ENCODE data around the gene ATG101. TPM values are rescaled to one million over a fixed set of nuclear protein-coding genes. Genes with fewer than 3 reads are reported as not detected.

ATG101 gene
- total and polyA plus RNA-seq, 2 of the 13 experiments (the other 11 are each of a cell fraction or from before 2014, with no cell fraction given), result 58.2 to 67.7 TPM

- TF ChIP-seq XRCC5 (optimal IDR thresholded peaks at IDR 0.05; ENCODE audit: low read length) (no peak), ZBTB10 (CRISPR knock-in tag; IDR thresholded peaks at IDR 0.05; ENCODE audit: borderline replicate concordance) (no peak), ZNF513 (CRISPR knock-in tag; conservative IDR thresholded peaks at IDR 0.05) (no peak), ZC3H4 (CRISPR knock-in tag; IDR thresholded peaks at IDR 0.05; ENCODE audit: borderline replicate concordance) (no peak), RORA (CRISPR knock-in tag; IDR thresholded peaks at IDR 0.05) (no peak)
Measured at GRCh38 chr12:52038447-52038846, 31.3 kb upstream of the ATG101 start (continued).

DNA sequence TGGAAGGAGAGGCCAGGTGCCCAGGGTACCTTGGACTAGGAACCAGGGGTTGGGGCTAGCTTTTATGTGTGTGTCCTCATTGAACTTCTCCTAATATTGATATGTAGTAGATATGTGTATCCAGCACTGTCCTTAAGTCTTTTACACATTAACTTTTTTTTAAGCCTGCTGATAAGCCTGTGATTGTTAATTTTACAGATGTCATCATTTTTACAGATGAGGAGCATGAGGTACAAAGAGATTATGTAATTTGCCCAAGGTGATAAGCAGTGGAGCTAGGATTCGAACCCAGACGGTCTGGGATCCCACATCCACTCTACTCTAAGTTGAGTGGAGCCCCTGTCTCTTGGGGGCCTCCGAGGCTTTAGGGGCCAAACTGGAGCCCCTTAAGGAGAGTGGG lies 28.7 kb upstream of the ATG101 start:
- Histone ChIP-seq H3K27me3 (ENCODE audit: control insufficient read depth in 1 of 2, insufficient read depth in 2 of 2, low read length in 2 of 2) (peaks cover 1 to 19% of the 10 kb centered on the region in 2 experiments; a peak in 3 of 5 replicates), H3K36me3 (replicated peaks in 1 of 2; ENCODE audit: control insufficient read depth in 1 of 2, insufficient read depth in 2 of 2, low read length in 2 of 2) (no peaks in the 10 kb centered on the region), H3K27ac (ENCODE audit: extremely low read length, insufficient read depth, low read length) (no peak overlapping the region), H3K79me2 (ENCODE audit: insufficient read depth, low read length) (no peaks in the 10 kb centered on the region), H2AFZ (ENCODE audit: low read length) (no peak overlapping the region), H4K20me1 (ENCODE audit: insufficient read depth, low read length) (no peaks in the 10 kb centered on the region), H3K4me3 (replicated peaks in 1 of 3; ENCODE audit: insufficient read depth in 1 of 3, low read depth in 2 of 3, low read length in 3 of 3) (no peak overlapping the region), H3K9me3 (ENCODE audit: low read length) (no peaks in the 10 kb centered on the region), H3K4me1 (ENCODE audit: insufficient read depth, low read length) (peaks cover 80% of the 10 kb centered on the region), H3K4me2 (ENCODE audit: low read depth, low read length) (no peak overlapping the region), H3K9ac (ENCODE audit: insufficient read depth, low read depth, low read length) (no peak overlapping the region)
- DNase-seq (ENCODE audit: low spot score) (no peak), ATAC-seq (no peak), FAIRE-seq (no peak)
- no TSS peak for BruUV-seq (replicated peaks)
- TF ChIP-seq NR2C2 (CRISPR knock-in tag; IDR thresholded peaks at IDR 0.05; ENCODE audit: borderline replicate concordance) (no peak), AHR (CRISPR knock-in tag; IDR thresholded peaks at IDR 0.05) (no peak), TBX2 (CRISPR knock-in tag; IDR thresholded peaks at IDR 0.05; ENCODE audit: borderline replicate concordance) (no peak), MAFK (conservative IDR thresholded peaks at IDR 0.05 in 1 of 2, IDR thresholded peaks at IDR 0.05 in 1 of 2; ENCODE audit: low read length in 2 of 2) (peak; percentile 34 to 61; a peak in 2 of 4 replicates), ZNF75D (CRISPR knock-in tag; IDR thresholded peaks at IDR 0.05; ENCODE audit: borderline replicate concordance) (no peak), EZH2 (conservative IDR thresholded peaks at IDR 0.05; ENCODE audit: low read depth, low read length) (no peak), KDM6A (CRISPR knock-in tag; IDR thresholded peaks at IDR 0.05; ENCODE audit: low read depth) (no peak), ZNF891 (CRISPR knock-in tag; IDR thresholded peaks at IDR 0.05) (no peak), MAFF (IDR thresholded peaks at IDR 0.05; ENCODE audit: low read depth, low read length) (peak; percentile 47; the same call in 1 of the 2 replicates), ZSCAN5A (CRISPR knock-in tag; IDR thresholded peaks at IDR 0.05; ENCODE audit: borderline replicate concordance) (no peak), PRMT3 (CRISPR knock-in tag; IDR thresholded peaks at IDR 0.05; ENCODE audit: borderline replicate concordance, low read depth) (no peak), NBN (conservative IDR thresholded peaks at IDR 0.05) (no peak)
- TF ChIP-seq, protein P1, sequence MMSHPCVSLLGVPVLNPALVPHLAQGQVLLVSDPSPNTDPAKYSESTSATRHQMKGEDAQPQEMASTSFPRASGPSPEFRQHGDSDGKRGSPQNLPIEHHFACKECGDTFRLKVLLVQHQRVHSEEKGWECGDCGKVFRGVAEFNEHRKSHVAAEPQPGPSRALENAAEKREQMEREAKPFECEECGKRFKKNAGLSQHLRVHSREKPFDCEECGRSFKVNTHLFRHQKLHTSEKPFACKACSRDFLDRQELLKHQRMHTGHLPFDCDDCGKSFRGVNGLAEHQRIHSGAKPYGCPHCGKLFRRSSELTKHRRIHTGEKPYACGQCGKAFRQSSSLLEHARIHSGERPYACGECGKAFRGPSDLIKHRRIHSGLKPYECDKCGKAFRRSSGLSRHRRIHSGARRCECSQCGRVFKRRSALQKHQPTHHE (CRISPR knock-in tag; IDR thresholded peaks at IDR 0.05; ENCODE audit: borderline replicate concordance), result no peak
- in situ Hi-C loops (cut with HindIII; ENCODE audit: extremely low pct_ligation_motif_present, low pct_unique_long_range_greater_than_20kb), result no loop called here
- WGBS (ENCODE audit: low lambda C conversion rate), result 21% methylated on average over 3 of the region's 3 CpGs
- CTCF ChIA-PET (ENCODE audit: low intra/inter-chr PET ratio, low total read pairs), result no interaction called here
- intact Hi-C loops (cut with micrococcal nuclease; ENCODE audit: unreplicated experiment), result no loop called here
- POLR2A ChIA-PET, result no interaction called here

All from HepG2 (cell line).